Measurements from ENCODE around the gene ZIC2.
"Not testable (repeated sequence)": the region's sequence is repeated elsewhere in the genome, so short reads cannot be mapped to it uniquely, and the experiment has no call there.

The ZIC2 gene

DNA sequence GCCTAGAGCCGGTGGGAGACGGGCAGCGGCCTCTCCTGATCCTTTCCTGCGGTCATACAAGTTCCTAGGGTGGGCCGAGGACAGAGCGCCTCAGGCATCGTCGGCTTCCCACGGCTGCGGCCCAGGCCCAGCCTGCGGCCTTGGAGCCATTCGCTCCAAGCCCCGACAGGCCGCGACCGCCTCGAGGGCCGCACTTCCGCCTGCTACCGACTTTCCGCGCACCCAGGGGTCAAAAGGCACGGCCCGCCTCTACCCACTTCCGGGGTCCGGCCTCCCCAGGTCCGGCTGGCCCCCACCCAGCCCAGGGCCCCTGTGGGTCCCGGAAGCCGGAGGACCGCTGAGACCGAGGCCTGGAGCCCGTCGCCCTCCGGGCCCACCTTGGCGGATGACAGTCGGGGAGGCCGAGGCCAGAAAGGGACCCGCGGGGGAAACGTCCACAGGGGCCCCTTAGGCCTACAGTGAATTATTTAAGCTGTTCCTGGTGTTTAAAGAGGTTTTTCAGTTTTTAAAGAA is 16.2 kb downstream of the ZIC2 start:
- DNase-seq (ENCODE audit: extremely low read depth in 1 of 2, low read depth in 1 of 2), result no peak

DNA sequence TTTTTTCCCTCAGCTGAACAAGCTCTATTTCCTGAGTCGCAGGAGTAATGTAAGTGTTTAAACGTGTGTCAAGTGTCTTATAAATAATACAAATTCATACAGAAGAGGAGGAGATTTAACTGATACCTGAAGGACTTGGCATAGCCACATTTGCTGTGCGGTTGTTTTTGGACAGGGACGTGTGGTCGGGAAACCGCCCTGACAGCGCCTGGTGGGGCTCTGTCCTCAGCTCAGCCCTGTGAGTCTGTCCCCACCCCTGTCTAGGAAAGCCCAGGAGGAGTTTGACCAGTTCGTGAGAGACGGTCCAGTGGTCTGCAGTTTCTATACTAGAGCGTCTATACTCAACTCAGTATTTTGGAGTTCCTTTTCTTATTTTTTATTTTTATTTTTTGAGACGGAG is 16.7 kb downstream of the ZIC2 start:
- no peak for DNase-seq (ENCODE audit: extremely low read depth in 1 of 2, low read depth in 1 of 2)

DNA sequence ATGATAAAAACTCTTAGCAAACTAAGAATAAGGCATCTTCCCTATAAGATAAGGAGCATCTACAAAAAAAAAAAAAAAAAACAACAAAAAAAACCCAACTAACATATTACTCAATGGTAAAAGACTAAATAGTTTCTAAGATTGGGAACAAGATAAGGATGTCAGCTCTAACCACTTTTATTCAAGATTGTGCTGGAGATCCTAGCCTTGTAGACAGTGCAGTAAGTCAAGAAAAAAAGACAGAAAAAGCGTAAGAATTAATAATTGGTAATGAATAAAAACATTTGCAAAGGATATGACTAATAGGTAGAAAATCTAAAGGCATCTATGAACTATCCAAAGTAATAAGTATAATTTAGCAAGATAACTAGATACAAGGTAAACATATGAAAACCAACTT is 33.0 kb downstream of the ZIC2 start:
- DNase-seq (ENCODE audit: extremely low read depth in 1 of 2, low read depth in 1 of 2), result no peak

DNA sequence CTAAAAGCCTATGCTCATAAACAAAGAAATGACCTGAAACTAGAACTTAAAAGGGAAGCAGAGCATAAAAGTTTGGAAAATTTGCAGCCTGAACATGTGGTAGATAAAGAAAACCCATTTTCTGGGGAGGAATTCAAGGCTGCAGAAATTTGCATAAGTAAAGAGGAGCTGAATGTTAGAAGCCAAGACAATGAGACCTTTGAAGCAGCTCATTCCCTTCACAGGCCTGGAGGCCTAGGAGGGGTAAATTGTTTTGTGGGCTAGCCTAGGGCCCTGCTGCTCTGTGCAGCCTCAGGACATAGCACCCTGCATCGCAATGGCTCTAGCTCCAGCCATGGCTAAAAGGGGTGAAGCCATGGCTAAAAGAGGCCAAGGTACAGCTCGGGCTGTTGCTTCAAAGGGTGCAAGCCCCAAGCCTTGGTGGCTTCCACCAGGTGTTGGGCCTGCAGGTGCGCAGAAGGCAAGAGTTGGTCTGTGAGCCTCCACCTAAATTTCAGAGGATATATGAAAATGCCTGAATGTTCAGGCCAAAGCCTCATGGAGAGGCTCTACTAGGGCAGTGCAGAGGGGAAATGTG is 38.3 kb downstream of the ZIC2 start:
- DNase-seq (ENCODE audit: extremely low read depth in 1 of 2, low read depth in 1 of 2), result no peak

DNA sequence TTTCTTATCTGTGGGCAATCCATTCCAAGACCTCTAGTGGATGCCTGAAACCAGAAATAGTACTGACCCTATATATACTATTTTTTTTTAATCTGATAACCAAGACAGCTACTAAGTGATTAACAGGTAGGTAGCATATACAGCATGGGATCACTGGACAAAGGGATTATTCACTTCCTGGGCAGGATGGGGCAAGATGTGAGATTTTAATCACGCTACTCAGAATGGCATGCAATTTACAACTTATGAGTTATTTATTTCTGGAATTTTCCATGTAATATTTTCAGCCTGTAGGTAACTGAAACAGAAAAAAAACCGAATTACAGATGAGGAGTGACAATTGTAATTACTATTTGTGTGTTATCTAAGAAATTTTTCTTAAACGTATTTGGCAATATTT is 41.2 kb downstream of the ZIC2 start:
- DNase-seq (ENCODE audit: extremely low read depth in 1 of 2, low read depth in 1 of 2), result no peak

DNA sequence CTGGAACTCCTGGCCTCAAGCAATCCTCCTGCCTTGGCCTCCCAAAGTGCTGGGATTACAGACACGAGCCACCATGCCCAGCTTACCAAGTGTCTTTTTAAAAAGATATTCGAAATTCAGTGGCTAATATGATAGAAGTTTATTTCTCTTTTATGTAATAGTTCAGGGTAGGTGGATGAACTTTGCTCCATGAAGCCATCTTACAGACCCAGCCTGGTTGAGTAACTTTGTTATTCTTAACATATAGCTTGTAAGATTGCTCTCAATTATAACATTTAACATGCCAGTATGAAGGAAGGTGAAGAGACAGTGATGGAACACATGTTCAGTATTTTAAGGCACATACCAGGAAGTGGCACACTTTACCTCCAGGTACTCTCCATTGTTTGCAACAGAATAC is 42.4 kb downstream of the ZIC2 start:
- DNase-seq (ENCODE audit: extremely low read depth in 1 of 2, low read depth in 1 of 2), result no peak

DNA sequence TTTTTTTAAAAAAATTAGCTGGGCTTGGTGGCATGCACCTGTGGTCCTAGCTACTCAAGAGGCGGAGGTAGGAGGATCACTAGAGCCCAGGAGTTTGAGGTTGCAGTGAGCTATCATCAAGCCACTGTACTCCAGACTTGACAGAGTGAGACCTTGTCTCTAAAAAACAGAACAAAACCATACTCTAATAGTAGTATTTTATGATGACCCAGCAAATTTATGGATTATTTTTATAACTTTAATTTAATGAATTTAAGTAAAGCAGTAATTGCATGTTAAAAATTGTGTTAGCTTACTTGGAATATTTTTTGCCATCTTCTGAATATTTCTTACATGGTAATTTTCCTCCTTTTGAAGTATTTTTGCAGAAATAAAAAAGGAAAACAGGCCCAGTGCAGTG is 48.3 kb downstream of the ZIC2 start:
- DNase-seq (ENCODE audit: extremely low read depth in 1 of 2, low read depth in 1 of 2), result no peak

DNA sequence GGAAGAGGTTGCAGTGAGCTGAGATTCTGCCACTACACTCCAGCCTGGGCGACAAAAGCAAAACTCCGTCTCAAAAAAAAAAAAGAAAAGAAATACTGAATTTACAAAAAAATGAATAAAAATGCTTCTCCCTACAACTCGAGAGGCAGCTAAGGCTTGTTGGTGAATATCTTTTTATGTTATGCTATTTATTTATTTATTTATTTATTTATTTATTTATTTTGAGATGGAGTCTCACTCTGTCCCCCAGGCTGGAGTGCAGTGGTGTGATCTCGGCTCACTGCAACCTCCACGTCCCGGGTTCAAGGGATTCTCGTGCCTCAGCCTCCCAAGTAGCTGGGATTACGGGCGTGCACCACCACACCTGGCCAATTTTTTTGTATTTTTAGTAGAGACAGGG is 51.1 kb downstream of the ZIC2 start:
- not testable (repeated sequence) for DNase-seq (ENCODE audit: extremely low read depth in 1 of 2, low read depth in 1 of 2)

DNA sequence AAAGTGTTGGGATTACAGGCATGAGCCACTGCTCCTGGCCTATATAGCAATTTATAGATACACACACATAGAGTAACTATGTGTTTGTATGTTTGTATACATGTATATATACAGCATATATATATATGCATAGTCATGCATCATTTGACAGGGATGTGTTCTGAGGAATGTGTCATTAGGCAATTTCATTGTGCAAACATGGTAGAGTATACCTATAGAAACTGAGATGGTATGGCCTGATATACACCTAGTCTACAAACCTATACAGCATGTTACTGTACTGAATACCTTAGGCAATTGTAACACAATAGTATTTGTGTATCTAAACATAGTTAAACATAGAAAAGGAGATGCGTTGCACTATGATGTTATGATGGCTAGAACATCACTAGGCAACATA is 54.4 kb downstream of the ZIC2 start:
- no peak for DNase-seq (ENCODE audit: extremely low read depth in 1 of 2, low read depth in 1 of 2)
